HCT116 (cell line): ENCODE data around the gene ZNF695. TPM values are rescaled to one million over a fixed set of nuclear protein-coding genes. Genes with fewer than 3 reads are reported as not detected.

Experiments used
- ATAC-seq: fragments of 200-7000 bp; cut with Tn5 transposase; 2 replicates; pipeline ENCODE4 v1.9.1; 2020; ENCODE audit warnings: mild to moderate bottlenecking, moderate library complexity
- BruUV-seq: library from RNA; stranded (reverse); fragments of 400-500 nt; replicated peaks from 2 replicates; lab custom pipeline; 2021; lab: Mats Ljungman, UMichigan
- CTCF ChIA-PET: fragments of 300-600 bp; sonication (Branson Sonifier 250); formaldehyde crosslinking; loops from one replicate; lab custom pipeline; 2021; ENCODE audit warnings: antibody characterized with exemption; lab: Charles Lee
- POLR2A ChIA-PET: fragments of 300-600, 350-600 bp; sonication (Branson Sonifier 250); formaldehyde crosslinking; loops from one replicate; lab custom pipeline; 2021; ENCODE audit warnings: antibody characterized with exemption; lab: Charles Lee
- RAD21 ChIA-PET, 2 experiments: fragments of 300-600 bp; sonication (Branson Sonifier 250); formaldehyde crosslinking; loops; one replicate each; lab custom pipeline; 2023; ENCODE audit warnings: low total read pairs in 2 of 2; ENCODE audit not compliant: uncharacterized antibody in 2 of 2, unreplicated experiment in 2 of 2, low non-redundant PET in 1 of 2; lab: Charles Lee
- DNase-seq: peaks from one replicate; pipeline ENCODE4 v3.0.0-alpha.2; 2010; ENCODE audit warnings: low read depth, low spot score
- H2AFZ ChIP-seq: fragments of 200-600 bp; shearing (Covaris generic), sonication (generic); 2 replicates; pipeline ENCODE4 v1.6.1; 2017; ENCODE audit warnings: low read depth, mixed run types, mixed read lengths, antibody characterized with exemption, low read length; ENCODE audit not compliant: poor library complexity, severe bottlenecking
- H3K27ac ChIP-seq: 2 replicates; pipeline ENCODE4 v1.5.1; 2012; ENCODE audit warnings: low read depth, low read length
- H3K27me3 ChIP-seq: fragments of 200-600 bp; sonication (generic); 2 replicates; pipeline ENCODE4 v1.6.1; 2016; ENCODE audit warnings: mixed run types, low read length, mixed read lengths; ENCODE audit not compliant: insufficient read depth
- H3K36me3 ChIP-seq, 2 experiments: fragments of 200-500 bp in 1 of 2; fragments of 200-600 bp in 1 of 2; sonication (Bioruptor generic) in 1 of 2; sonication (generic) in 1 of 2; 2 replicates each; pipeline versions ENCODE4 v1.5.1 to v1.6.1; 2014 to 2016; ENCODE audit warnings: low read length in 2 of 2, inconsistent platforms in 1 of 2, mixed read lengths in 1 of 2, mixed run types in 1 of 2; ENCODE audit not compliant: insufficient read depth in 2 of 2, control insufficient read depth in 1 of 2
- H3K4me1 ChIP-seq, 2 experiments: fragments of 200-600 bp in 1 of 2; sonication (generic) in 1 of 2; 2 replicates each; pipeline versions ENCODE4 v1.5.1 to v1.6.1; 2012 to 2017; ENCODE audit warnings: low read length in 2 of 2, inconsistent platforms in 1 of 2, mild to moderate bottlenecking in 1 of 2, mixed read lengths in 1 of 2, mixed run types in 1 of 2, moderate library complexity in 1 of 2; ENCODE audit not compliant: insufficient read depth in 2 of 2, control insufficient read depth in 1 of 2
- H3K4me2 ChIP-seq: fragments of 200-600 bp; sonication (generic); 2 replicates; pipeline ENCODE4 v1.6.1; 2017; ENCODE audit warnings: mixed run types, low read length, mixed read lengths
- H3K4me3 ChIP-seq, 2 experiments: fragments of 200-600 bp in 1 of 2; sonication (generic) in 1 of 2; replicated peaks in 1 of 2; 2 replicates each; pipeline ENCODE4 v1.5.1; 2011 to 2016; ENCODE audit warnings: low read length in 2 of 2, control low read depth in 1 of 2, low read depth in 1 of 2, mild to moderate bottlenecking in 1 of 2, mixed read lengths in 1 of 2, mixed run types in 1 of 2
- H3K79me2 ChIP-seq: fragments of 200-600 bp; sonication (generic); 2 replicates; pipeline ENCODE4 v1.6.1; 2017; ENCODE audit warnings: mild to moderate bottlenecking, mixed run types, low read length, moderate library complexity, mixed read lengths; ENCODE audit not compliant: insufficient read depth
- H3K9ac ChIP-seq: fragments of 200-600 bp; sonication (generic); 2 replicates; pipeline ENCODE4 v1.6.1; 2016; ENCODE audit warnings: low read length, mixed read lengths
- H3K9me2 ChIP-seq: fragments of 200-600 bp; sonication (generic), shearing (Covaris generic); 2 replicates; pipeline ENCODE4 v1.6.1; 2017; ENCODE audit warnings: mixed run types, mild to moderate bottlenecking, moderate library complexity; ENCODE audit not compliant: insufficient read depth
- H3K9me3 ChIP-seq, 2 experiments: fragments of 200-500 bp in 1 of 2; fragments of 200-600 bp in 1 of 2; sonication (Bioruptor generic) in 1 of 2; sonication (generic) in 1 of 2; 2 replicates each; pipeline ENCODE4 v1.6.1; 2014 to 2017; ENCODE audit warnings: low read length in 2 of 2, mixed read lengths in 2 of 2, inconsistent platforms in 1 of 2, low read depth in 1 of 2, mild to moderate bottlenecking in 1 of 2, mixed run types in 1 of 2, moderate library complexity in 1 of 2; ENCODE audit not compliant: control insufficient read depth in 1 of 2, insufficient read depth in 1 of 2
- H4K20me1 ChIP-seq: fragments of 200-600 bp; sonication (generic), shearing (Covaris generic); 2 replicates; pipeline ENCODE4 v1.6.1; 2017; ENCODE audit warnings: mixed run types, mild to moderate bottlenecking, moderate library complexity; ENCODE audit not compliant: insufficient read depth
- CBX3 ChIP-seq: IDR thresholded peaks from 2 replicates; pipeline ENCODE4 v1.6.1; 2012; ENCODE audit warnings: low read depth
- CEBPB ChIP-seq: IDR thresholded peaks from 2 replicates; pipeline ENCODE4 v1.6.1; 2012; ENCODE audit warnings: low read depth
- CTCF ChIP-seq, 3 experiments: fragments of 200-600 bp in 1 of 3; sonication (generic) in 1 of 3; IDR thresholded peaks in 2 of 3; conservative IDR thresholded peaks in 1 of 3; 2 replicates each; pipeline ENCODE4 v1.5.1; 2012 to 2017; ENCODE audit warnings: low read depth in 2 of 3, low read length in 2 of 3, antibody characterized with exemption in 1 of 3, borderline replicate concordance in 1 of 3, control low read depth in 1 of 3, mild to moderate bottlenecking in 1 of 3, mixed read lengths in 1 of 3, mixed run types in 1 of 3, moderate library complexity in 1 of 3; ENCODE audit not compliant: insufficient read depth in 1 of 3
- EZH2 ChIP-seq: fragments of 200-600 bp; sonication (generic); IDR thresholded peaks from 2 replicates; pipeline ENCODE4 v1.6.1; 2017; ENCODE audit warnings: antibody characterized with exemption, mixed run types
- FOSL1 ChIP-seq: IDR thresholded peaks from 2 replicates; pipeline ENCODE4 v1.6.1; 2012; ENCODE audit warnings: low read depth
- SIN3A ChIP-seq: IDR thresholded peaks from 2 replicates; pipeline ENCODE4 v1.6.1; 2012; ENCODE audit warnings: low read depth
- SRF ChIP-seq: IDR thresholded peaks from 2 replicates; pipeline ENCODE4 v1.6.1; 2012; ENCODE audit warnings: low read depth
- YY1 ChIP-seq: IDR thresholded peaks from 2 replicates; pipeline ENCODE4 v1.6.1; 2011; ENCODE audit warnings: low read length, low read depth, moderate library complexity, mild to moderate bottlenecking; ENCODE audit not compliant: insufficient replicate concordance; ENCODE audit errors: extremely low read depth
- ZFX ChIP-seq: fragments of 450-650 bp; IDR thresholded peaks from 2 replicates; pipeline ENCODE4 v1.6.1; 2017
- intact Hi-C: fragments of 100-400 bp; cut with micrococcal nuclease; formaldehyde crosslinking; loops from 2 replicates; pipeline ENCODE4 v1.10.0; 2022
- total RNA-seq: library from RNA; stranded (reverse); gene quantifications from one replicate; pipeline ENCODE4 v1.2.1, GENCODE V29; 2021; ENCODE audit not compliant: unreplicated experiment
- TF ChIP-seq, protein P1 (sequence below): IDR thresholded peaks from 2 replicates; pipeline ENCODE4 v1.6.1; 2011; ENCODE audit warnings: mild to moderate bottlenecking, low read length, moderate library complexity; ENCODE audit not compliant: insufficient replicate concordance; ENCODE audit errors: extremely low read depth
- TF ChIP-seq, protein P2 (sequence below): IDR thresholded peaks from 2 replicates; pipeline ENCODE4 v1.6.1; 2012
- TF ChIP-seq, protein P3 (sequence below): IDR thresholded peaks from 2 replicates; pipeline ENCODE4 v1.6.1; 2012
- TF ChIP-seq, protein P4 (sequence below): IDR thresholded peaks from 2 replicates; pipeline ENCODE4 v1.6.1; 2012; ENCODE audit warnings: low read depth

ZNF695 gene
- total RNA-seq, 1 experiment from 2014 or later: 14.9 TPM

DNA sequence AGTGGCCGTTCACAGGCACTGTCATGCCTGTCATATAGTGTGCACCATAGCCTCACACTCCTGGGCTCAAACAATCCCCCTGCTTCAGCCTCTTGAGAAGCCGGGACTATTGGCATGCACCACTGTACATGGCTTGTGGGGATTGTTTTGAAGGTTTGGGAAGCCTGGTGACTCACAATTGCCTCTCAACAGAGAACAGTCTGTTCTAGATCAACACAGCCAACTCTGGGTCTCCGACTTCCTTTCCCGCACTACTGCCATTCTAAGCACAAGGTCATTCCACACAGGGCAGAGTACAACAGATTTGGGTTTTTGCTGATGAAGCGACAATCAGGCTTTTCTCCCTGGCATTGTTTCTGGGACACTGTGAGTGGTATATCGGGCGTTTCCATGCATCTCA is 60.6 kb downstream of the ZNF695 start:
- intact Hi-C loops: no loop called here
- no peak overlapping the region for H2AFZ ChIP-seq
- H3K36me3 ChIP-seq: no peaks in the 10 kb centered on the region
- TF ChIP-seq EZH2: no peak
- TF ChIP-seq CBX3: no peak
- TF ChIP-seq YY1: no peak
- BruUV-seq: no TSS peak
- no peaks in the 10 kb centered on the region for H4K20me1 ChIP-seq
- no peaks in the 10 kb centered on the region for H3K9me3 ChIP-seq
- no peaks in the 10 kb centered on the region for H3K4me1 ChIP-seq
- ChIA-PET POLR2A (no interaction called here), CTCF (no interaction called here), RAD21 (no interaction called here)
- no peak for DNase-seq
- no peak for ATAC-seq
- no peaks in the 10 kb centered on the region for H3K27me3 ChIP-seq
- no peak overlapping the region for H3K27ac ChIP-seq
- no peak overlapping the region for H3K4me3 ChIP-seq
- H3K9me2 ChIP-seq: no peaks in the 10 kb centered on the region
- H3K9ac ChIP-seq: no peak overlapping the region
- H3K4me2 ChIP-seq: no peak overlapping the region
- H3K79me2 ChIP-seq: no peaks in the 10 kb centered on the region

DNA sequence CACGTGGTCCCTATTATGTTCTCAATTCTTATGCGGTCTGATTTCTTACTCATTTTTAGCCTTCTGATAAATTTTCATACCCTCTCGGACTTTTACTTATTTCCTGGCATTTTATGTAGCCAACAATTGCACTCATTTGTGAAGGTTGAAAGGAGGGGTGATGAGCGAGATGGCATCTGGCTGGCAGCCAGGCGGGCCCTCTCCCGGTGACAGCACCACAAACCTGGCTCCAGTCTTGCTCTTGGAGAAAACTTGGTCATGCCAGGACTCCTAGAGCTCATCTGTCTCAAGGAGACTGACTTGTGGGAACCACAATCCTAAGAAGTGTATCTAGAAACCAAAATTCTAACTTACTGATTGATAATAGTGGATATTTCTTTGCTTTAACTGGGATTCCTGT is 61.5 kb downstream of the ZNF695 start:
- no peak overlapping the region for H3K4me3 ChIP-seq
- ChIA-PET POLR2A (no interaction called here), RAD21 (no interaction called here), CTCF (no interaction called here)
- BruUV-seq: no TSS peak
- no peaks in the 10 kb centered on the region for H3K9me3 ChIP-seq
- intact Hi-C loops: no loop called here
- H3K9me2 ChIP-seq: no peaks in the 10 kb centered on the region
- DNase-seq (no peak), ATAC-seq (no peak)
- H3K27me3 ChIP-seq: no peaks in the 10 kb centered on the region
- H3K27ac ChIP-seq: no peak overlapping the region
- no peaks in the 10 kb centered on the region for H3K79me2 ChIP-seq
- no peak overlapping the region for H2AFZ ChIP-seq
- no peaks in the 10 kb centered on the region for H3K4me1 ChIP-seq
- H3K9ac ChIP-seq: no peak overlapping the region
- no peaks in the 10 kb centered on the region for H3K36me3 ChIP-seq
- H3K4me2 ChIP-seq: no peak overlapping the region
- H4K20me1 ChIP-seq: no peaks in the 10 kb centered on the region
- TF ChIP-seq, protein P1, sequence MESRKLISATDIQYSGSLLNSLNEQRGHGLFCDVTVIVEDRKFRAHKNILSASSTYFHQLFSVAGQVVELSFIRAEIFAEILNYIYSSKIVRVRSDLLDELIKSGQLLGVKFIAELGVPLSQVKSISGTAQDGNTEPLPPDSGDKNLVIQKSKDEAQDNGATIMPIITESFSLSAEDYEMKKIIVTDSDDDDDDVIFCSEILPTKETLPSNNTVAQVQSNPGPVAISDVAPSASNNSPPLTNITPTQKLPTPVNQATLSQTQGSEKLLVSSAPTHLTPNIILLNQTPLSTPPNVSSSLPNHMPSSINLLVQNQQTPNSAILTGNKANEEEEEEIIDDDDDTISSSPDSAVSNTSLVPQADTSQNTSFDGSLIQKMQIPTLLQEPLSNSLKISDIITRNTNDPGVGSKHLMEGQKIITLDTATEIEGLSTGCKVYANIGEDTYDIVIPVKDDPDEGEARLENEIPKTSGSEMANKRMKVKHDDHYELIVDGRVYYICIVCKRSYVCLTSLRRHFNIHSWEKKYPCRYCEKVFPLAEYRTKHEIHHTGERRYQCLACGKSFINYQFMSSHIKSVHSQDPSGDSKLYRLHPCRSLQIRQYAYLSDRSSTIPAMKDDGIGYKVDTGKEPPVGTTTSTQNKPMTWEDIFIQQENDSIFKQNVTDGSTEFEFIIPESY: no peak
- TF ChIP-seq, protein P2, sequence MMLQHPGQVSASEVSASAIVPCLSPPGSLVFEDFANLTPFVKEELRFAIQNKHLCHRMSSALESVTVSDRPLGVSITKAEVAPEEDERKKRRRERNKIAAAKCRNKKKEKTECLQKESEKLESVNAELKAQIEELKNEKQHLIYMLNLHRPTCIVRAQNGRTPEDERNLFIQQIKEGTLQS: no peak
- TF ChIP-seq SIN3A (no peak), ZFX (no peak), CTCF (IDR thresholded peaks at IDR 0.05 in 2 of 3, conservative IDR thresholded peaks at IDR 0.05 in 1 of 3; ENCODE audit: borderline replicate concordance in 1 of 3, insufficient read depth in 1 of 3, low read depth in 2 of 3, low read length in 2 of 3) (no peak), CEBPB (no peak), CBX3 (no peak), SRF (no peak), EZH2 (no peak), FOSL1 (no peak)
- TF ChIP-seq, protein P3, sequence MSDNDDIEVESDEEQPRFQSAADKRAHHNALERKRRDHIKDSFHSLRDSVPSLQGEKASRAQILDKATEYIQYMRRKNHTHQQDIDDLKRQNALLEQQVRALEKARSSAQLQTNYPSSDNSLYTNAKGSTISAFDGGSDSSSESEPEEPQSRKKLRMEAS: no peak
- TF ChIP-seq, protein P4, sequence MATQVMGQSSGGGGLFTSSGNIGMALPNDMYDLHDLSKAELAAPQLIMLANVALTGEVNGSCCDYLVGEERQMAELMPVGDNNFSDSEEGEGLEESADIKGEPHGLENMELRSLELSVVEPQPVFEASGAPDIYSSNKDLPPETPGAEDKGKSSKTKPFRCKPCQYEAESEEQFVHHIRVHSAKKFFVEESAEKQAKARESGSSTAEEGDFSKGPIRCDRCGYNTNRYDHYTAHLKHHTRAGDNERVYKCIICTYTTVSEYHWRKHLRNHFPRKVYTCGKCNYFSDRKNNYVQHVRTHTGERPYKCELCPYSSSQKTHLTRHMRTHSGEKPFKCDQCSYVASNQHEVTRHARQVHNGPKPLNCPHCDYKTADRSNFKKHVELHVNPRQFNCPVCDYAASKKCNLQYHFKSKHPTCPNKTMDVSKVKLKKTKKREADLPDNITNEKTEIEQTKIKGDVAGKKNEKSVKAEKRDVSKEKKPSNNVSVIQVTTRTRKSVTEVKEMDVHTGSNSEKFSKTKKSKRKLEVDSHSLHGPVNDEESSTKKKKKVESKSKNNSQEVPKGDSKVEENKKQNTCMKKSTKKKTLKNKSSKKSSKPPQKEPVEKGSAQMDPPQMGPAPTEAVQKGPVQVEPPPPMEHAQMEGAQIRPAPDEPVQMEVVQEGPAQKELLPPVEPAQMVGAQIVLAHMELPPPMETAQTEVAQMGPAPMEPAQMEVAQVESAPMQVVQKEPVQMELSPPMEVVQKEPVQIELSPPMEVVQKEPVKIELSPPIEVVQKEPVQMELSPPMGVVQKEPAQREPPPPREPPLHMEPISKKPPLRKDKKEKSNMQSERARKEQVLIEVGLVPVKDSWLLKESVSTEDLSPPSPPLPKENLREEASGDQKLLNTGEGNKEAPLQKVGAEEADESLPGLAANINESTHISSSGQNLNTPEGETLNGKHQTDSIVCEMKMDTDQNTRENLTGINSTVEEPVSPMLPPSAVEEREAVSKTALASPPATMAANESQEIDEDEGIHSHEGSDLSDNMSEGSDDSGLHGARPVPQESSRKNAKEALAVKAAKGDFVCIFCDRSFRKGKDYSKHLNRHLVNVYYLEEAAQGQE: no peak
